NCI-H2227 (cell line): Measurements from ENCODE around the gene CRIP2.

Source experiments
- DNase-seq: peaks from one replicate; lab custom pipeline; 2025; ENCODE audit not compliant: unreplicated experiment; lab: John Stamatoyannopoulos, UW

CRIP2 gene

DNA sequence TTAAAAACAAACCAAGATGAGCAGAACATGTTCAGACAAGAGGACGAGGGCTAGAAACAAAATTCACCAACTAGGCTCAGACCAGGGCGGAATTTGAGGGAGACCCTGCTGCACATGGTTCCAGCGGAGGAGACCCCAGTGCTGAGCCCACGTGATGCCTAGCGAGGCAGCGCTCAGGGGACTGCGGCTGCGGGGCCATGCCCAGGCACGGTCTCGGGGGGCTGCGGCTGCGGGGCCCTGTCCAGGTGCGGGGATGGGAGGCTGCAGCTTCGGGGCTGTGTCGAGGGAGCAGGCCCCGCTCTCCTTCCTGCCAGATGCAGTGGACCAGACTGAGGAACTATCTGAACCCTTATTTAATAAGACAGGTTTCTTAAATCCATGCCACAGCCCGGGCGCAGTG is 12.7 kb upstream of the CRIP2 start:
- no peak for DNase-seq

DNA sequence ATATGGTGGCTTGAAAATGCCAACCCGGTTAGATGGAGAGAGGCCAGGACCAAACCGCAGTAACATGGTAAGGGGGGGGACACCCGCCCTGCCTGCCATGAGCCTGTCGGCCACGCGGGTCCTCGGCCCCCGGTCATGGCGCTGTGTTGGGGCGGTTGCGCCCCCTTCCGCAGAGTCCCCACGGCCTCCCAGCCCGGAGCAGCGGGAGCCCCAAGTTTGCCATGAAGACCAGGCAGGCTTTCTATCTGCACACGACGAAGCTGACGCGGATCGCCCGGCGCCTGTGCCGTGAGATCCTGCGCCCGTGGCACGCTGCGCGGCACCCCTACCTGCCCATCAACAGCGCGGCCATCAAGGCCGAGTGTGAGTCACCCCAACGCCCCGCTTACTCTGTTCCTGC is 10.1 kb upstream of the CRIP2 start:
- no peak for DNase-seq

DNA sequence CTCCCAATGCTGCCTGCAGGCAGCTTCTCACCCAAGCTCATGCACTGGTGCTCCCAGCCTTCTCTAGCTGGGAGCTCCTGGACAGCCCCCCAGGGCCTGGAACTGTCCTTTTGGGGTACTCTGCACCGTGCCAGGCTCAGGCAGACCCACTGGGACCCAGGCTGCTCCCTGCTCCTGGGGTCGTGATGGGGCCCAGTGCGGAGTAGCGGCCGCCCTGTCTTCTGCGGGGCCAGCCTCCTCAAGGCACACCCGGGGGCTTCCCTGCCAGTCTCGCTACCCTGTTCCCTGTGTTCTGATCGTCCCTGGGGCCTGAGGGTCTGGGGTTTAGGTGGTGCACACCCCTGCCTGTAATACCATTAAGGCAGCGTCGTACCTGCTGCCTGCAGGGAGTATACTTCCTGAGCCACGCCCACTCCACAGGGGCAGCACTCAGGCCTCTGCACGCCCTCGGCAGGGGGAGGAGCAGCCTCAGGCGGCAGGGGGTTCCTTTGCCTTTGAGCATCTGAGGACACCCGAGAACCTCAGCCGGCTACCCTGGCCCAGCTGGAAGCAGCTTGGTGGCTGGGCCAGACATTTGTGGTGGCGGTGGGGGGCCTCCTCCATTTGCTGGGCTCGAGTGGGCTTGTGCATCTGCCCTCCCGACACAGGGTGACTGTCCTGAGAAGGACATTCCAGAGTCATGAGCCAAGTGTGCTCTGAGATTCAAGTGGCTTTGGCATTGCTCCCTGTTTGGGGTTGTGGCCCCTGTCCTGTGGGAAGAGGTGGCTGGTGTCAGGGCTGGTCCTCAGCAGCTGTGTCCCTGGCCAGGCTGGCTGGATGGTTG is 9.2 kb upstream of the CRIP2 start:
- DNase-seq: no peak

DNA sequence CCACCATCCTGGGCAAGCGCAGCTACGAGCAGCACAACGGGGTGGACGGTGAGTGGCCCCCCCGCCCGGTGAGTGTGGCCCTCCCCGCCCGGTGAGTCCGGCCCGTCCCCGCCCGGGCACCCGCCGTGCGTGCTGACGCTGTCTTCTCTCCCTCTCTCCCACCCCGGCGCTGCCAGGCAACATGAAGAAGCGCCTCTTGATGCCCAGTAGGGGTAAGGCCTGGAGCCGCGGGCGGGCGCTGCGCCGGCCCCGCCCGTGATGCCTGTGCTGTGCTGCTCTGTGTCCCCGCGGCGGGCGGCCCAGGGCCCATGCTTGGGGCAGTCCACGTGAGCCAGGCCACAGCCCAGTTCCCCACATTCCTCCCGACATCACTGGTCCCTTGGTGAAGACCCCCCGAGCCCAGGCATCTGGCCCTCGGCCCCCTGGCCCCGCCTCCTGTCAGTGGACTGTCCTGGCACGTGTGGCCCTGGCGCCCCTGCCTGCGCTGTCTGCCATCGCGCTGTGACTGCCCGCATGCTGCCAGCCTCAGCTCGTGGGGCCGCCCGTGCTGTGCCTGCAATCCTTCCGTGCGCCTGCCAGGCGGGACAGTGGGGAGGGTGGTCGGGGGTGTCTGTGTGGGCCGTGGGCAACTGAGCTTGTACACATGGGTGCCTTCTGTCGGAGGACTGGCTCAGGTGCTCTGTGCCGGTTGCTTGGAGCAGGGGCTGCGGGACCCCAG is 7.9 kb upstream of the CRIP2 start:
- DNase-seq: no peak

DNA sequence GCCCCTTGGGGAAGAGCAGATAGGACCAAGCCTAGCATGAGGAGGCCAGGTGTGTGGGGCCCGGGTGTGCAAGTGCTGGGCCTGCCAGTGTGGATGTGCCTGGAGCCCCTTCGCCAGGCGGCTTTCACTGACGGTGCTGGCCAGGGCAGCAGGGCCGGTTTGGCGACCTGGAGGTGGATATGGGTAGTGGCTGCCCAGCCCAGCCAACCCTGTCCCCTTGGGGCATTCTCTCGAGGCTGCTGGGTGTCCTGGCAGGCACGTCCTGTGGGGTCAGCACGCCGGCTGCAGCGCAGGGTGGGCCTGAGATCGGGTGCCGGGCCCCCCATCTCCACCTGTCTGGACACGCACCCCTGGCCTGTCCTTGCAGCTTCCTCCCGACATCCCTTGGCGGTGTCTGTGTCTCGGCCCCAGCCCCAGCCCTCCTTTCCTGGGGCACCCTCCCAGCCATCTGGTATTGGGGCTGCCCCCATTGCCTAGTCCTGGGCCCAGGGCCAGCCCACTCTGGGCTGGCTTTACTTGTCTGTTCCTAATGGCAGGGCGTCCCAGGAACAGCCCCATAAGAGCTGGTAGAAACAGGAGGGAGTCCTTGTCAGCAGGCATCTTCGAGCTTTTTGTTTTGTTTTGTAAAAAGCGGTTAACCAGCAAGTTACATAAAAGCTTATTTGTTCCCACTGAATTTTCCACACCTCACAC is 7.2 kb upstream of the CRIP2 start:
- no peak for DNase-seq

DNA sequence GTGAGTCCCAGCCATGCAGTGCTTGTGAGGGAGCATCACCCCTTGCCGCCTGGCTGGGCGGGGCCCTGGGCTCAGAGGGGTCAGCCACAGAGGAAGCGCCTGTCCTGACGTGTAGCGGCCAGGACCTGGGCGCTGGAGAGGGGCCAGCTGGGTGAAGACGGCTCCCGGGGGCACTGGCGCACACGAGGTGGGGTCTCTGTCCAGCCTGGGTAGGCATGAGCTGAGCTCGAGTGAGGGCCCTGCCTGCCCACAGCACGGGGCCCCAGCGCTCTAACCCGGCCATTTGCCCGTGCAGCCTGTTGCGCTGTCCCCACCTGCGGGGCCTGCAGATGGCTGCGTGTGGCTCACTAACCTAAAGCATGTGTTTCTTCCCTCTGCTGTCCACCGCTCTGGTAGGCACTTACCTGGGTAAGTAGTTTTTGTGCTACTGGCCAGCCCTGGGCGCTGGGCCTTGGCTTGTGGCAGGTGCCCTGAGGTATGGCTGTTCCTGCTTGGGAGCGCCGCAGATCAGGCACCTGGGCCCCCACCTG is 6.6 kb upstream of the CRIP2 start:
- DNase-seq: no peak

DNA sequence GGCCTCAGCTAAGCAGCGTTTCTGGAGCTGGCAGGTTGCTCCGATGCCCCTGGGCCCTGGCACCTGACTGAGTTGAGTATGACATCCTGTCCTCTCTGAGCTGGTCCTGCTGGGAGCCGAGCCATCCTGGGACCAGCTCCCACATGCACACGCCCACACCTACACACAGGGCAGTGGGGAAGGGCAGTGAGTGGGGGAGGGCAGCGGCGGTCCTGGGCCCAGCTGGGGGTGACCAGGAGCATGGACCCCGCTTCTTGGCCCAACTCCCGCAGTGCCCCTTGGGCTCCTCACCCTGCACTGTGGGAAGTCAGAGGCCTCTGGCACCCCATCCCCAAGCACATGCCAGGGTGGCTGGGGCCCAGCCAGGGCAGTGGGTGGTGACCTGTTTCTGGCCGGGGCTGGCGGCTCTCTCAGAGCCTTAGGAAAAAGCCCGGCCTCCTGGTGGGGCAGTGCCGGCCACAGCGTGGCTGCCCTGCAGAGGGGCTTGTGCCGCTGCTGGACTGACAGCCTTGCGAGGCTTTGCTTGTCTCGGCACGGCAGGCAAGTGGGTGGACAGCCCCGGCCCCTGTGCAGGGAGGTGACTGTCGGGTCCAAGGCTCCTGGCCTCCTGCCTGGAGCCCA is 5.9 kb upstream of the CRIP2 start:
- DNase-seq: no peak

DNA sequence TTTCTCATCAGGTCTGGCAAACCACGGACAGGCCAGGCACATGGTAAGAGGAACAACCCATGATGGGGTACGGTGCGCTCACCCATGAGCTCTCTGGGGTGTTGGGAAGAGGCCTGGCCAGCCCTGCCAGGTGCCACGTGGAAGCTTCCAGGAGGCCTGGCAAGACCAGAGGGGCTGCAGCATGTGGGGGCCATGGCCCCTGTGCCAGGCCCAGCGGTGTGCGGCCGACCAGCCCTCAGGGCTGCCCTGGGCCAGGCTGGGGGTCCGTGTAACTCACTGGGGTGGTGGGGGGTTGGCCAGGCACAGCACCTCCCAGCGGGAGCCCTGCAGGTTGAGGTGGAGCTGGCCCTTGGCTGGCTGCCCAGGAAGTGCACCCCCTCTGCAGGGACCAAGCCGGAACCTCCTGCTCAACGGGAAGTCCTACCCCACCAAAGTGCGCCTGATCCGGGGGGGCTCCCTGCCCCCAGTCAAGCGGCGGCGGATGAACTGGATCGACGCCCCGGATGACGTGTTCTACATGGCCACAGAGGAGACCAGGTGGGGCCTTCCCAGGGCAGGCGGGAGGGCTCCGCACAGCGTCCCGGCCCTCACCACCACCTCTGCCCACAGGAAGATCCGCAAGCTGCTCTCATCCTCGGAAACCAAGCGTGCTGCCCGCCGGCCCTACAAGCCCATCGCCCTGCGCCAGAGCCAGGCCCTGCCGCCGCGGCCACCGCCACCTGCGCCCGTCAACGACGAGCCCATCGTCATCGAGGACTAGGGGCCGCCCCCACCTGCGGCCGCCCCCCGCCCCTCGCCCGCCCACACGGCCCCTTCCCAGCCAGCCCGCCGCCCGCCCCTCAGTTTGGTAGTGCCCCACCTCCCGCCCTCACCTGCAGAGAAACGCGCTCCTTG is 4.9 kb upstream of the CRIP2 start:
- DNase-seq: no peak

DNA sequence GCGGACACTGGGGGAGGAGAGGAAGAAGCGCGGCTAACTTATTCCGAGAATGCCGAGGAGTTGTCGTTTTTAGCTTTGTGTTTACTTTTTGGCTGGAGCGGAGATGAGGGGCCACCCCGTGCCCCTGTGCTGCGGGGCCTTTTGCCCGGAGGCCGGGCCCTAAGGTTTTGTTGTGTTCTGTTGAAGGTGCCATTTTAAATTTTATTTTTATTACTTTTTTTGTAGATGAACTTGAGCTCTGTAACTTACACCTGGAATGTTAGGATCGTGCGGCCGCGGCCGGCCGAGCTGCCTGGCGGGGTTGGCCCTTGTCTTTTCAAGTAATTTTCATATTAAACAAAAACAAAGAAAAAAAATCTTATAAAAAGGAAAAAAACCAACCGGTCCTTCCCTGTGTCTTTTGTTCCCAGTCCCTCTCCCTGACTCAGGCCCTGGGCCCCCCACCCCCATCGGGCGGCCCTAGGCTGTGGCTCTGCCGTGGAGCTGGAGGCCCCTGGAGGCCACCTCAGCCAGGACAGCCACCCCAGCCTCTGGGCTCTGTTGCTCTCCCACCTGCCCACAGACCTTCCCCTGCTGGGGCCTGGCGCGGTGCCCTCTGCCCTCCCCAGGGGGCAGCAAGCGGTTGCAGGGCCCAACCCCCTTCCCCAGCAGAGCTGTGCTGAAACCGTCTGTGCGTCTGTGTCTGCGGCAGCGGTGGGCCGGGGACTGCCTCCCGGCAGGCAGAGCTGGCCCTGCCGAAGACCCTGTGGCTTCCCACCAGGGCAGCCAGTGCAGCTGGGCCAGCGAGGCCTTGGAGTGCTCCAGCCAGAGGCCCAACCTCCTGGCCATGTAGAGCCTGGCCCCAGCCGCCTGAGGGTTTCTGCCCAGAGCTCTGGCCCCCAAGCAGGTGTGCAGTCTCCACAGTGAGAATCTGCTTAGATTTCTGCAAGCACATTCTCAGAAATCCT is 4.0 kb upstream of the CRIP2 start:
- DNase-seq: no peak

DNA sequence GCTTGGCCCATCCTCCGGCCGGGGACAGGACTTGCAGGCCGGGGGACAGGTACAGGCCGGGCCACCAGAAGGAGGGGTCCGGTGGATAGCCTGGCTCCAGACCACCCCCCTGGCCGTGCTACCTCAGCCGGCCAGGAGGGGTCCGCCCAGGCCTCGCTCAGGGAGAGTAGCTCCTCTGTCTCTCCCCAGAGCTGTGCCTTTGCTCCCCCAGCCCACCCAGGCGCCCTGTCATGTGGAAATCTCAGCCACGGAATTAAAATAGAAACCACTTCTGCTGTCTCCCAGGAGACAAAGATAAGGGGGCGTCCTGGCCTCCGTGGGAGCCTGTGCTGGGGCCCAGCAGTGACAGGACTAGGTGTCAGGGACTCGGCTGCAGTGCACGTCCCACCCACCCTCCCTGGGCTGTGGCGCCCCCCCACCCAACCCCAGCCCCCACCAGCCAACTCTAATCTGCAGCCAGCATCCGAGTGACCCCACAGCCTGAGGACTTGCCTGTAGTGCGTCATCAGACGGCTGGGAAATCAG is 3.3 kb upstream of the CRIP2 start:
- DNase-seq: peak; percentile 45

DNA sequence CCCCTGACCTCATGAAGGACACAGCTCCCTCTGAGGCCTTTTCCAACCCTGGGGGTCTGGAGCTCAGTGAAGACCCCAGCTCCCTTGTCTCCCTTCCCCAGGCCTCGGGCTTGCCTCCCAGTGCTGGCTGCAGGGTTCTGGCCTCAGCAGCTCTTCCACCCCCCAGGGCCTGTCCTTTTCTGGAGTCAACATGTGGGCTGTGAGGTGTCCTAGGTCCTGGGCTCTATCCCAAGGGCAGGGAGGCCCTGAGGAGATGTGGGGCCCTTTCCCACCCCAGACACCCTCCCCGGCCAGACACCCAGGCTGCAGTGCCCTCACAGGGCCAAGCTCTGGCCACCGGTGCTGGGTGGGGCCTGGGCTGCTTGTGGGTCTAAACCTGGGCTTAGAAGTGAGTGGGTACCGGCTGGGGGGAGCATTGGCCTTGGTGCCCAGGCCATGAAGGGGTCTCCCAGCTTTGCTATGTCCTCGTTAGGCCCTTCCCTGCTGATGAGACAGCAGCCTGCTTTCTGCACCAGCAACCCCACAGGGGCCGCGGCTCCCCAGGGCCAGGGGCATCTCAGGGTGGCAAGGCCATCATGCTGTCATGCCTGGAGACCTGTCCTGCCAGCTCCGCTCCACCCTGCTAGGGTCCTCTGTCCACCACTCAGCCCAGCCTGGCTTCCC is 2.7 kb upstream of the CRIP2 start:
- no peak for DNase-seq

DNA sequence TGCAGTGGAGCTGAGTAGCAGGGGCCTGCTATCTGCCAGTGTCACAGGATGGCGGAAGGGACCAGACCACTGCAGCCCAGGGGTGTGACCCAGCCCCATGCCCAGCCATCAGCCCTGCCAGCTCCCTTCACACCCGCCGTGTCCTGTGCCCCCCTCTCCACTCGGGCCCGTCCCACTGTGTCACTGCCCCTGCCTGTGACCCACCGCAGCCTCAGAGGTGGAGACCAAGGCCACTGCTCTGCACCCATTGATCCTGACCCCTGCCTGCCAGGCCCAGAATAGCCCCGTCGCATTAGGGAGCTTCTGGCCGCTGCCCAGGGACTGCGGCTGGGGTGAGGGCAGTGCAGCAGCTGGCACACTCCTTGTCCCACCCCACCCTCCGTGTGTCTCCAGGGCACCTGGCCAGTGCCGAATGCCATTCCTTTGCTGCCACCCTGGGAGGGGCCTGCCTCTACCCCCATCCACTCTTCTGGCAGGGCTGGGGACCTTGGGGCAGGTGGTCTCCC is 2.1 kb upstream of the CRIP2 start:
- DNase-seq: no peak

DNA sequence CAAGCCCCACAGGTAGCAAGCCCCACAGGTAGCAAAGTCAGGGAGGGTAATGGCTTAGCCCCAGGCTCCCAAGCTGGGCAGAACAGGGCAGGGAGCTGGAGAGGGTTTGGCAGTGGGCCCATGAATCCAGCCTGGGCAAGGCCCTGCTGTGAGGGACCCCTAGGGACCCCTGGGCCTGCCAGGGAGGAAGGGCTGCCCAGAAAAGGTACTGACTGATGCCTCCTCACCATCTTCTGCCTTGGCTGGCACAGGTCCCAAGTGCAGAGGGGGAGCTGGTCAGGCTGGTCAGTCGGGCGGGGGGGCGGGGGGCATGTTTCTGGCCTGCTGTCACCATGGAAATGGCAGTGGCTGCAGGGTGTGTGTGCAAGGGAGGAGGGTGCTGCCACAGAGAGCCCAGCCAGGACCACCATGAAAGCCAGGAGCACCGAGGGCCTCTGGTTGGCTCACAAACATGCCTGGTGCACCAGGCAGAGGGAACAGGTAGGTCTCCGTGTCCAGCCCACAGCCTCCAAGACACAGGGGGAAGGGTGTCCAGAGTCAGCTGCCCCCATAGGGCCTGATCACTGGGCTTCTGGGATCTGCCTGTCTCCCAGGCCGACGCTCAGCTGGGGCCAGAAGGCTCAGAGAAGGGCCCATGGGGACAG is 1.5 kb upstream of the CRIP2 start:
- DNase-seq: no peak

DNA sequence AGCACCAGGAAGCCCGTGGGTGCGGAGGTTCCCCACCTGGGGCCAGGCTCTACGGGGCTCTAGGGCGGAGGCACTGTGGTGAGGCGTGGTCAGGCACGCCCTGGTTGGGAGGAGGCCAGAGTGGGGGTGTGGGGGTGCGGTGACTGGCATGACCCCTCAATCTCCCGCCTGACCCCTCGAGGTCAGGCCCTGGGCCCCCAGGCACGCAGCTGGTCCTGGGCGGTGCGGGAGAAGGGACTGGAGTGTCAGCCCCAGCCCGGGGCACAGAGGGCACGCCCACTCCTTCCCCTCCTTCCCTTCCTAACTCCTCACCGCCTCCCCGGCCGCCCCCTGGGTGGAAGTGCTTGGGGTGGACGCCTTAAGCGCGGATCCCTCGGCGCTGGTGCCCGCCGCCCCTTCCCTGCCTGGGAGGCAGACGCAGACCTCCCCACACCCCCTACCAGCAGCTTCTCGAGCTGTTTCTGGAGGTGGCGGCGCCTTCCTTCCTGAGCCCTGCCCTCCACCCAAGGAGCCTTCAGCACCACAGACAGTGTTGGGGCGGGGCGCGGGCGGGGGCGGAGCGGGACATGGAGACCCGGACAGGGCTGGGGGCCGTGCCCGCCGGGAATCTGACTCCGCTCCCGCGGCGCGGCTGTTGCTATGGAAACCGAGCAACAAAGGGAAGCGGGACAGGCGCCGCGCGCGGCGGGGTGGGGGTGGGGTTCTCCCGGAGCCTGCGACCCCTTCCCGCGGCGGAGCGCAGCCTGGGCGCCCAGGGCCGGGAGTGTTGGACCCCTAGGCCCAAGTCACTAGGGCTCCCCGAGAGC is 741 bp upstream of the CRIP2 start:
- DNase-seq: peak; percentile 96

DNA sequence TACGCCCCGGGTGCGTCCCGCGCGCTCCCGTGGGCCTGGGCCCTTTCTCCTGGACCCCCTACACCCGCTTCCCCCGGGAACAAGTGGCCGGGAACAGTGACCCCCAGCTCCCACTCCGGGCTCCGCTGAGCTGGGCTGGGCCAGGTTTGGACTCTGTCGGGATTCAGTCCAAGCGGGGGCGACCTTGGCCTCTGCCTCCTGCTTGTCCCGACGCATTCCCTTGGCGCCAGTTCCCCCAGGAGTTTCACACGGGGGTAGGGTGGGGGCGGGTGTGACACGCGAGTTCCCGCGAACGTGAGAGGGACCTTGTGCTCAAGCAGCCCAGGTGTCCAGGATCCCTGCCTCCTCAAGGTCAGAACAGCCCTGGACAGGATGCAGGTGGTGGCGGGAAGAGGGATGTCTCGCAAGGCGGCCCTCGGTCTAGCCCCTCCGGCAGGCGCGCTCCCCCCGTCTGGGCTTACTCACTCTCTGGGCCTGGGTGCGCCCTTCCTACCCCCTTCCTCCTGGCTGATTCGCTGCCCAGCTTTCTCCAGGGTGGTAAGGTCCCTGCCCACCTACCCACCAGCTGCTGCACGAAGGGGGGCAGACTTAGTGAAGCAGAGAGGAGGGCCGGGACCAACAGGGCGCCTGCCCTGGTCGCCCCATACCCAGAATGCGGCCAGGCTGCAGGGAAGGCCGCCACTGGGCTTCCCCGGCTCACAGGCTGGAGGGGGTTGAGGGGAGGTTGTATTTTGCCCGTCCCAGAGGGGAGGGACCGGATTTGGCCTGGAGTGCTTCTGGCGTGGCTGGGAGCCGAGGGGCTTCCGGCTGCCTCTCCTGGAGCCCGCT is 862 bp downstream of the CRIP2 start:
- no peak for DNase-seq
